ENCODE measurements around the gene DEFB123. TPM values are rescaled to one million over a fixed set of nuclear protein-coding genes. Genes with fewer than 3 reads are reported as not detected.
A peak's percentile ranks its signal among the peaks of the same experiment; 100 is the strongest.

Gene DEFB123
- total RNA-seq, 1 donor from 2014 or later: not detected

- no peak for DNase-seq (ENCODE audit: extremely low spot score in 2 of 2)
- H3K27me3 ChIP-seq: no peaks in the 10 kb centered on the region
- TF ChIP-seq POLR2A (IDR thresholded peaks at IDR 0.05) (peak in 1 of 2 donors; percentile 17), POLR2AphosphoS5 (IDR thresholded peaks at IDR 0.05; ENCODE audit: insufficient read depth in 1 of 2, low read depth in 1 of 2) (peak in 1 of 2 donors; percentile 89)
- TF ChIP-seq, protein P1, sequence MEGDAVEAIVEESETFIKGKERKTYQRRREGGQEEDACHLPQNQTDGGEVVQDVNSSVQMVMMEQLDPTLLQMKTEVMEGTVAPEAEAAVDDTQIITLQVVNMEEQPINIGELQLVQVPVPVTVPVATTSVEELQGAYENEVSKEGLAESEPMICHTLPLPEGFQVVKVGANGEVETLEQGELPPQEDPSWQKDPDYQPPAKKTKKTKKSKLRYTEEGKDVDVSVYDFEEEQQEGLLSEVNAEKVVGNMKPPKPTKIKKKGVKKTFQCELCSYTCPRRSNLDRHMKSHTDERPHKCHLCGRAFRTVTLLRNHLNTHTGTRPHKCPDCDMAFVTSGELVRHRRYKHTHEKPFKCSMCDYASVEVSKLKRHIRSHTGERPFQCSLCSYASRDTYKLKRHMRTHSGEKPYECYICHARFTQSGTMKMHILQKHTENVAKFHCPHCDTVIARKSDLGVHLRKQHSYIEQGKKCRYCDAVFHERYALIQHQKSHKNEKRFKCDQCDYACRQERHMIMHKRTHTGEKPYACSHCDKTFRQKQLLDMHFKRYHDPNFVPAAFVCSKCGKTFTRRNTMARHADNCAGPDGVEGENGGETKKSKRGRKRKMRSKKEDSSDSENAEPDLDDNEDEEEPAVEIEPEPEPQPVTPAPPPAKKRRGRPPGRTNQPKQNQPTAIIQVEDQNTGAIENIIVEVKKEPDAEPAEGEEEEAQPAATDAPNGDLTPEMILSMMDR (IDR thresholded peaks at IDR 0.05): no peak
- peaks cover 24% of the 10 kb centered on the region for H3K4me1 ChIP-seq
- no peaks in the 10 kb centered on the region for H3K9me3 ChIP-seq
- H3K36me3 ChIP-seq: no peaks in the 10 kb centered on the region
- H3K4me3 ChIP-seq: peak within 1 kb of the TSS; percentile 57 to 80
- H3K27ac ChIP-seq: peak within 1 kb of the TSS; percentile 90
- intact Hi-C loops (cut with DNase I): no loop called here
These were observed 34.5 kb downstream of the DEFB123 start, which contains the start of the genes DEFB124 and REM1 for GRCh38 chr20:31474758-31475427. Gene DEFB124 (minus strand): TSS chr20:31475127. CDS start chr20:31473013, 2,114 bp downstream. Gene REM1 (plus strand): TSS chr20:31475288. CDS start chr20:31476446, 1,158 bp downstream.

DNA sequence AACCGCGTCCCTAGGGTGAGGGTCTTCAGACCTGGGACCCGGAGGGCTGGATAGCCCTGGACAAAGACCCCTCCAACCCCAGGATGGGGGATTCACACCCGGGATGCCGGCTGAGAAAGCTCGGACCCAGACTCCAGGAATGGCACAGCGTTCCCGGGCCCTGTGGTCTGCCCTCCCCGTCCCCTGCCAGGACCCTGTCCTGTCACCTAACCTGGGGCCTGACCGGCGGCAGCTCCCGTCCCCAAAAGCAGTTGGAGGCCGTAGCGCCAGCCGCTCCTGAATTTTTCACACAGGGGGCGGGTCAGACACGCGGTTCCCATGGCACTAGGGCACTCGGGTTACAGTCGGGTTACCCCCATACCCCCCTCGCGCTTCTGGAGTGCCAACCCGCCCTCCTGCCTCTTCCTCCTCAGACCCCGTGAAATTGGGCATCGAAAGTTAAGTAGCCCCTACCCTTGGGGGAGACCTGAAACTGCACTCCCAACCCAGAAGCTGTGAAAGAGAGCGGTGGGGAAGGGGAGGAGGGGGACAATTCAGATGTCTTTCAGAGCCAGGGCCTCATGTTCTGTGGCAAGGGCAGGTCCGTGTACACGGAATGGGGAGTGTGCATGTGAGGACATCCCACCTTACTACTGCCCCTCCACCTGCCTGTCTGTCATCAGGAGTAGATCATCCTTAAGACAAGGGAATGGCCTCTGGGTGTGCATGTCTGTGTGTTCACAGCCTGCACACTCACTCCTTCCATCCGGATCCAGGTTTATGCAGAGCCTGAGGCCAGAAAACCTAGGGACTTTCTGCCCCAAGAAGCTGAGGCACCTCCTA lies 35.3 kb downstream of the DEFB123 start:
- Histone ChIP-seq H3K9me3 (no peaks in the 10 kb centered on the region), H3K36me3 (no peaks in the 10 kb centered on the region), H3K4me3 (peak overlapping the region; percentile 57 to 80), H3K27ac (peak overlapping the region; percentile 90), H3K4me1 (peaks cover 24% of the 10 kb centered on the region), H3K27me3 (no peaks in the 10 kb centered on the region)
- intact Hi-C loops (cut with DNase I): no loop called here
- TF ChIP-seq, protein P1 (IDR thresholded peaks at IDR 0.05): no peak
- peak in 1 of 2 donors; percentile 51 for TF ChIP-seq POLR2AphosphoS5 (IDR thresholded peaks at IDR 0.05; ENCODE audit: insufficient read depth in 1 of 2, low read depth in 1 of 2)
- DNase-seq (ENCODE audit: extremely low spot score in 2 of 2): no peak

GRCh38 chr20:31476294-31476585 lies 35.8 kb downstream of the DEFB123 start:
- Histone ChIP-seq H3K27ac (peak overlapping the region; percentile 90), H3K27me3 (no peaks in the 10 kb centered on the region), H3K36me3 (no peaks in the 10 kb centered on the region), H3K4me1 (peaks cover 24% of the 10 kb centered on the region), H3K9me3 (no peaks in the 10 kb centered on the region), H3K4me3 (peak overlapping the region; percentile 57 to 80)
- TF ChIP-seq, protein P1 (IDR thresholded peaks at IDR 0.05): no peak
- TF ChIP-seq POLR2AphosphoS5 (IDR thresholded peaks at IDR 0.05; ENCODE audit: insufficient read depth in 1 of 2, low read depth in 1 of 2): no peak
- TF ChIP-seq POLR2A (IDR thresholded peaks at IDR 0.05): no peak
- no peak for DNase-seq (ENCODE audit: extremely low spot score in 2 of 2)
- intact Hi-C loops (cut with DNase I): no loop called here

DNA sequence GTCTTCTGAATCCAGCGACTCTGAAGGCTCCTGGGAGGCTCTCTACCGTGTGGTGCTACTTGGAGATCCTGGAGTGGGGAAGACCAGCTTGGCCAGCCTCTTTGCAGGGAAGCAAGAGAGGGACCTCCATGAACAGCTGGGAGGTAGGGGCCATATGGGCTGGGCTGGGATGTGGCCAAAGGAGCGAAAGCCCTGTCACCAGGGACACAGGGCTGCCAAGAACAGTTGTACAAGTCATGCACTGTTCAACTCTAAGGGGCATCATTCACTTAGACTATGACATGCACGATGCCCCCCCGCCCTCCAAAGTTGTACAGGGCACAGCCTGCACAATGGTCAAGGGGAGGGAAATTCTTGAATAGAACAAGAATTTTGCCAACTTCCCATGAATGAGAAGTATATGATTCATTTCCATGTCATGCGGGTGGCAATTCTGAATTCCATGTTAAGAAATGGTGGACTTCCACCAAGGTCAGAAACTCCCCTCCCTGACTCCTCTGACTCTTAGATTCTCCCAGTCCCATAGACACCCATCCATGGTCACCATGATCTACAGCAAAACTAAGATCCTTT lies 36.3 kb downstream of the DEFB123 start:
- TF ChIP-seq, protein P1 (IDR thresholded peaks at IDR 0.05): no peak
- DNase-seq (ENCODE audit: extremely low spot score in 2 of 2): no peak
- intact Hi-C loops (cut with DNase I): no loop called here
- peak overlapping the region; percentile 90 for H3K27ac ChIP-seq
- H3K4me3 ChIP-seq: peak overlapping the region; percentile 57 to 80
- H3K9me3 ChIP-seq: no peaks in the 10 kb centered on the region
- peaks cover 24% of the 10 kb centered on the region for H3K4me1 ChIP-seq
- no peaks in the 10 kb centered on the region for H3K27me3 ChIP-seq
- H3K36me3 ChIP-seq: no peaks in the 10 kb centered on the region

All from vagina (tissue), 2 donors.